Neural progenitor cell (in vitro differentiated cells): ENCODE results near the gene UGT1A6.

Source experiments
- EZH2 ChIP-seq: fragments of 200-600 bp; sonication (generic); IDR thresholded peaks from 2 replicates; pipeline ENCODE4 v1.6.1; 2017; ENCODE audit warnings: antibody characterized with exemption, mild to moderate bottlenecking, moderate library complexity
- TF ChIP-seq, protein P1 (sequence below): fragments of 200-600 bp; sonication (generic); IDR thresholded peaks from 2 replicates; pipeline ENCODE4 v1.5.1; 2017; ENCODE audit warnings: antibody characterized with exemption, mild to moderate bottlenecking

DNA sequence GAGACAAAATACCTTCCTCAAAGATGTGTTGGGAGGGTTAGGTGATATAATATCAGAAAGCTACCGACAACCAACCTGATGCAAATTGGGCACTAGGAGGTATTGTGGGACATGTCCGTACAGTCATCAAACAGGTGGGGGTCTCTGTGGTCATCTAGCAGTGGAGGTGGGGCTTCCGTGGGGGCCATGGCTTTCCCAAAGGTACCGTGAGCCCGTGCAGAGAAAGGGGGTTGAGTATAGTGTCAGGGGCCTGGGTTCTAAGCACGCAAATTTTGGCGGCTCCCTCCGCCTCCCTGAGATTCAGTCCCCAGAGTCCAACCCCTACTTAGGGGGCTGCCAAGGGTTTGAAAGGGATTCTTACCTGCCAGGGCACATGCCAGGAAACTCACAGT, 129.0 kb downstream of the UGT1A6 start:
- TF ChIP-seq, protein P1, sequence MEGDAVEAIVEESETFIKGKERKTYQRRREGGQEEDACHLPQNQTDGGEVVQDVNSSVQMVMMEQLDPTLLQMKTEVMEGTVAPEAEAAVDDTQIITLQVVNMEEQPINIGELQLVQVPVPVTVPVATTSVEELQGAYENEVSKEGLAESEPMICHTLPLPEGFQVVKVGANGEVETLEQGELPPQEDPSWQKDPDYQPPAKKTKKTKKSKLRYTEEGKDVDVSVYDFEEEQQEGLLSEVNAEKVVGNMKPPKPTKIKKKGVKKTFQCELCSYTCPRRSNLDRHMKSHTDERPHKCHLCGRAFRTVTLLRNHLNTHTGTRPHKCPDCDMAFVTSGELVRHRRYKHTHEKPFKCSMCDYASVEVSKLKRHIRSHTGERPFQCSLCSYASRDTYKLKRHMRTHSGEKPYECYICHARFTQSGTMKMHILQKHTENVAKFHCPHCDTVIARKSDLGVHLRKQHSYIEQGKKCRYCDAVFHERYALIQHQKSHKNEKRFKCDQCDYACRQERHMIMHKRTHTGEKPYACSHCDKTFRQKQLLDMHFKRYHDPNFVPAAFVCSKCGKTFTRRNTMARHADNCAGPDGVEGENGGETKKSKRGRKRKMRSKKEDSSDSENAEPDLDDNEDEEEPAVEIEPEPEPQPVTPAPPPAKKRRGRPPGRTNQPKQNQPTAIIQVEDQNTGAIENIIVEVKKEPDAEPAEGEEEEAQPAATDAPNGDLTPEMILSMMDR = no peak
- TF ChIP-seq EZH2 = no peak
